ENCODE measurements around the gene TCERG1.
A peak's percentile ranks its signal among the peaks of the same experiment; 100 is the strongest.

The TCERG1 gene

GRCh38 chr5:146427619-146427997, 19.5 kb upstream of the TCERG1 start:
- no peak for DNase-seq (ENCODE audit: low spot score)
- CTCF ChIA-PET, result interaction anchor here (0.6 to 1.5 kb wide), 10 partner anchors 9 to 1602 kb away, joined by 3 to 9 read pairs (median 4); partner anchors contain the start of gene TCERG1
- no peak for TF ChIP-seq CTCF (conservative IDR thresholded peaks at IDR 0.05; ENCODE audit: low read depth)
- POLR2A ChIA-PET (ENCODE audit: low non-redundant PET), result no interaction called here
- H3K27ac ChIP-seq, result no peak overlapping the region

GRCh38 chr5:146428658-146429057, 18.5 kb upstream of the TCERG1 start:
- H3K27ac ChIP-seq, result no peak overlapping the region
- ChIA-PET CTCF (interaction anchor here (0.8 to 1.4 kb wide), 4 partner anchors 12 to 747 kb away, joined by 3 to 6 read pairs (median 3); partner anchors contain the start of gene TCERG1), POLR2A (ENCODE audit: low non-redundant PET) (no interaction called here)
- peak; percentile 28 for DNase-seq (ENCODE audit: low spot score)
- no peak for TF ChIP-seq CTCF (conservative IDR thresholded peaks at IDR 0.05; ENCODE audit: low read depth)

GRCh38 chr5:146440353-146440752, 6.8 kb upstream of the TCERG1 start:
- H3K27ac ChIP-seq, result no peak overlapping the region
- ChIA-PET CTCF (interaction anchor here (1.0 kb wide), 1 partner anchor 12 kb away, joined by 3 read pairs; no protein-coding TSS in a partner anchor), POLR2A (ENCODE audit: low non-redundant PET) (no interaction called here)
- DNase-seq (ENCODE audit: low spot score), result no peak
- TF ChIP-seq CTCF (conservative IDR thresholded peaks at IDR 0.05; ENCODE audit: low read depth), result no peak

GRCh38 chr5:146440870-146441495, 6.2 kb upstream of the TCERG1 start:
- no peak overlapping the region for H3K27ac ChIP-seq
- ChIA-PET CTCF (interaction anchor here (1.0 kb wide), 1 partner anchor 12 kb away, joined by 3 read pairs; no protein-coding TSS in a partner anchor), POLR2A (ENCODE audit: low non-redundant PET) (no interaction called here)
- no peak for DNase-seq (ENCODE audit: low spot score)
- TF ChIP-seq CTCF (conservative IDR thresholded peaks at IDR 0.05; ENCODE audit: low read depth), result no peak

- TF ChIP-seq CTCF (conservative IDR thresholded peaks at IDR 0.05; ENCODE audit: low read depth), result no peak
- POLR2A ChIA-PET (ENCODE audit: low non-redundant PET), result no interaction called here
- CTCF ChIA-PET, result interaction anchor here (0.7 to 1.5 kb wide), 2 partner anchors 533 to 617 kb away, joined by 3 to 4 read pairs; no protein-coding TSS in a partner anchor
- H3K27ac ChIP-seq, result no peak overlapping the region
- DNase-seq (ENCODE audit: low spot score), result peak; percentile 30
Measured at GRCh38 chr5:146441896-146442295, 5.2 kb upstream of the TCERG1 start.

GRCh38 chr5:146447734-146448380, 724 bp downstream of the TCERG1 start:
- TF ChIP-seq CTCF (conservative IDR thresholded peaks at IDR 0.05; ENCODE audit: low read depth), result no peak
- H3K27ac ChIP-seq, result peak overlapping the region; percentile 81
- CTCF ChIA-PET, result interaction anchor here (0.6 to 1.3 kb wide), 3 partner anchors 11 to 216 kb away, joined by 3 to 4 read pairs (median 3); no protein-coding TSS in a partner anchor
- peak; percentile 33 for DNase-seq (ENCODE audit: low spot score)
- POLR2A ChIA-PET (ENCODE audit: low non-redundant PET), result no interaction called here

Data from RWPE1 (cell line).